RPMI7951 (cell line): Measurements from ENCODE around the gene PTGR3. TPM values are rescaled to one million over a fixed set of nuclear protein-coding genes. Genes with fewer than 3 reads are reported as not detected.
"Not testable (repeated sequence)": the region's sequence is repeated elsewhere in the genome, so short reads cannot be mapped to it uniquely, and the experiment has no call there.

Source experiments
- DNase-seq: peaks from one replicate; pipeline ENCODE4 v3.0.0-alpha.2; 2012; ENCODE audit warnings: low read depth
- total RNA-seq: library from RNA; depleted of rRNA; stranded (reverse); fragments of >200 nt; shearing (Covaris generic); gene quantifications from 2 replicates; pipeline ENCODE4 v1.2.3, GENCODE V29; 2014

PTGR3 gene
- total RNA-seq, 1 experiment from 2014 or later = 10.0 TPM

DNA sequence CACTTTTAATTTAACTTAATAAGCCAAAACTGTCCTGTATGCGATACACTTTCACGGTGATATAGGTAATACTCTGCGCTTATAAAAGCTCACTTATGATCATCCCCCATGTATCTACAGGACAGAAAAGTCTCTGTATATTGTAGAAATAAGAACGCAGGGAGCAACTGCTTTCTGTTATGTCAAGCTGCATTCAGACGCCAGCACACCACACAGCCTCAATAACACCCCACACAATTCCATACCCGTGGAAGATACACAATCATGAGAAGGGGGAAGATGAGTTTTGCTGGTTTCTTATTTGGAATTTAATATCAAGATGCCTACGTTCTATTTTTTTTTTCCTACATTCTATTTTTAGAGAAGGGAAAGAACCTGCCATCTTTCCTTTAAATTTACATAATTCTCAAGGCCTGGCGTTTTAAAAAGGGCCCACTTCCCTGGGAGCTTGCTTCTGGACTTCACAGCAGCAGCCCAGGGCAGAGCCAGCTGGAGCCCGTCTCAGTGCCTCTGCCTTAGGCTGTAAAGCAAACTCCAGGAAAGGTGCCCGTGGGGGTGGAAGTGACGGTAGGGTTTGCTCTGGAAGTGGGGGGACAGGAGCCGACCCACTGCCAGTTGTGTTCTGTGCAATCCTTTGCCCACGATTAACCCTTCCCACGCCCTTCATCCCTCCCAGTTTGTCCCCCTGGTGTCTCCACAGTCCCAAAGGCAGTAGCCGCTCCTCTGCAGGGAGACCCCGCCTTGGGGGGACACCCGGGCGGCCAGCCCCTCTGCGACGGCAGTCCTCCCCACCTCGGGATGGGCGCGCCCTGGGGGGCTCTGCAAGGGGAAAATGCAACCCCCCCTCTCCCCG, 5.3 kb downstream of the PTGR3 start:
- no peak for DNase-seq

DNA sequence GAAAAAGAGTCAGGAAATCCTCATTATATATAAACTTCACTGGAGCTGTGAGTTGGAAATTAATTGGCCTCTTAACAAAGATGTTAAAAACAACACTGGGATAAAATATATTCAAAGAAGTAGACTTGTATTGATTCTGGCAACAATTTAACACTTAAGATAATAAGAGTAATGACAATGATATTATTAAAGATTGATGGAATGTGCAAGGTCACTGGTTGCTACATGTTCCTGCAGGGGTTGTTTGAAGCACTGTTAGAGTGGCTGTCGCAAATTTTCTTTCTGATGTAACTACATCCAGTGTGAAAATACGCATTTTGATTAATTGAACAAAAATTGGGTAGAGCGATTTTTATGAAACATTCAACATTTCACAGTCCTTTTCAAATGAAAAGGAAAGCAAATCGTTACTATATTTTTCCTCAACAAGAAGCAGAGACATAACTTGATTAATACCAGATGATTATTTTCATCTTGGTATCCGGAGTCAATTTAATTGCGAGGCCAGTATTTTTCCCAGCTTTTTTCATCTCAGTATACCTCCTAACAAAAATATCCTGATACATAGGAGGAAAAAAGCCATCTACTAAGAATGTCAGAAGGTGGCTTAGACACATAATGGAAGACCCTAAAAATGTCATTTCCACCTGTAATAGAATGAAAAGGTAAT, 6.1 kb downstream of the PTGR3 start:
- DNase-seq = no peak

DNA sequence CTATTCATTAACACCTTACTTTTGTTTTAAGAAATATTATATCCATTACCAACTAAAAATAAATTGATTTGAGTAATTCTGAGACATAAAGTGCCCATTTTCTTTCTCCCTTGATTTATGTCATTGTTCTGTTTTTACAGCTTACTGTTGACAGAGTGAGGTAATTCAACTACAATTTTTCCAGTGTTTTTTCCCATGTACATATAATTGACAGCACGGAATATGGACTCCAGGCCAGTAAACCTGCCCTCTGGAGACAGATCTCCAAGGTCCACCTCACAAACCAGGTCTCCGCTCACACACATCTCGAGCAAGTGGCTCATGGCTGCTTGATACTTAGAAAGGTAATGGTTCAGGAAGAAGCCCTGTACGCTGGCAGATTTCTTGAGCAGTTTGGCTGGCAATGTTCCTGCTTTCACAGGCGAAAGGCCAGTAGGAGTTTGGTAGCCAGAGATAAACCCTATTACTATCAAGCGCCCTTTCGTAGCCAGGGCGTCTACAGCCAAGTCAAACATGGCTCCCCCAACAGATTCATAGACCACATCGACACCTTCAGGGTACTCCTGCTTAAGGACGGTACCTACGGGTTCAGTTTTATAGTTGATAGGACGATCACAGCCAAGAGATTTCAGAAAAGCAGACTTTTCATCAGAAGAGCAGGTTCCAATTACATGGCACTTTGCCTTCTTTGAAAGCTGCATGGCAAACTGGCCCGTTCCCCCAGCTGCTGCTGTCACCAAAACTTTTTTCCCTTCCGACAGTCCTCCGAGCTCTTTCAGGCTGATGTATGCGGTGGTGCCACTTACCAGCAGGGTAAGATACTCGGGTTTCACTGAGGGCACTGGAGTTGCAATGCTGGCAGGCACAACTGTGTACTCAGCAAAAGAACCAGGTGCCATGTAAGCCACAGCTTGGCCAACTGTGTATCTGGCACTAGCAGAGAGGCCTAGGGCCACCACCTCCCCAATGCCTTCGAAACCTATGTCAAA, 7.4 kb downstream of the PTGR3 start:
- no peak for DNase-seq

DNA sequence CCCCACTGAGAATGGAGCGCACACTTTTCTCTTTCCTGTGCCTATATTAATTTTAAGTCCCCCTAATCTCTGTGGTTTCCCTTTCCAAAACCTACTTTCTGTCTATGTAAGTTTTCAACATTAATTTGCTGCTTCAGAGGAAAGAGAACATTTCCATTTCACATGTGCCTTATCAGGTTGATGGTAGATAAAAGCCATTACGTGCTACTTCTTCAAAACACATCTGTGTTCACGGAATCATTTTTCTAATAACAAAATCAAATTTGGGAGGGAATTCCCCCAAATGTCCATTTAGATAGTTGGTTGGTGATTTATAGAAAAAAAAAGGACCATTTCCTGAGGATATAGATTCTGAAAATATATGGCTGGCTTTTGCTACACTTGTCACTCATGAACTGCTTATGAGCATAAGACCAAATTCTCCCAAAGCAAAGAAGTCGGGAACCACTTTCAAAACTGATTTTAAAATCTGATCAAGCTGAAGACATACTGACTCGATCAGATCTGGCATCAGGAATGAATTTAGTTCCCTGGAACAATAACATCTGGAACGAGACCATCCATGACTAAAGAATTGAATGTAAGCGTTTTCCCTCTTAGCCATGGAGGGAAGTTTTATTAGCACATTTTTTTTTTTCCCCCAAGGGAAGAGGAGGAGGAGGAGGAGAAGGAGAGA, 8.2 kb downstream of the PTGR3 start:
- no peak for DNase-seq

DNA sequence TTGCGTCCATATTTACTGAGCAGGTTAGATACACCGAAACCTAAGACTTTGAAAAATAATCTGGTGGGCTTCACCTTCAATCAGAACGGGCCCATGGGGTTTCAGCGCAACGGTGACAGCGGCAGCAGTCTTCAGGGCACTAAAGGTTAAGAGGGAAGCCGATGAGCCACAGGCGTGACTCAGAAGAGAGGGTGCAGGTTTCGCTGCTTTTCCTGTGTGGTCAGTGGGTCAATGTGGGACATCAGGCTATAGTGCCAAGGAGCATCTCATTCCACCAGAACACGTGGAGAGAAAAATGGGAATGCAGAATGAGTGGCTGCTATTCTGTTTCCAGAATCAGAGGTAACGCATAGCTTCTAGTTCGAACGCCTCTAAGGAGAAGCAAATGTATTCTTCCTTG, 8.9 kb downstream of the PTGR3 start:
- DNase-seq = no peak

DNA sequence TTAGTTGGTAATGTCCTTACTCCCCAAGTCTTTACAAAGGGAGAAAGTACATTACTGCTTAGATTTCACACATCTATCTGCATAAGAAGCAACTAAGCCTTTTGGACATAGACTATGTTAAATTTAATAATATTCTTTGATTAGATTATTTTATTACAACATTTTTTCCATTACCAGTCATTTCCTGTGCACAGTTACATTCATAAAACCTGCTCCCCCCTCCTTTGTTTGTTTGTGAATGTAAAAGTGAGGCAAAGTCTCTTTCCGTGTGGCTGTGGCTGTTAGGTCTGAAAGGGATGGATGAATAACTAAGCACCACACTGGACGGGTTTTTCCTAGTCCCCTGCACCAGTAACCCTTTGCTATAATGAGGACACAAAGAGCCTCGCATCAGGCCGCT, 9.6 kb downstream of the PTGR3 start:
- DNase-seq = no peak

DNA sequence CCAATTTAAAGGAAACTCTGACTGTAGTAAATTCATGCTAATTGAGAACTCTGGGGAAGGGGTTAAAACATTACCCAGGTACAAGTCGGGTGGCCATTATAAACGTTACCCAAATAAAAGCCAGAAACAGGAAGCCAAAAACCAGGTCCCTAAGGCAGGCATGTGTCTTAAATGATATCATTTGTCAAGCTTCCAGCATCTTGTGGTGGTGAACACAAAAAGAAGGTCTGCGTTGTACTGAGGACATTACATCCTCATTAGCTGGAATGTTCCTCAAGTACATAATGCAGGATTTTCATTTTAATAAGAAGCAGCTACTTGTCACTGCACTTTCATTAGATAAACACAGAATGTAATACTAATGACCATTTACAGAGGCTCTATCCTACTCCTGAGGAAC, 10.9 kb downstream of the PTGR3 start:
- no peak for DNase-seq

DNA sequence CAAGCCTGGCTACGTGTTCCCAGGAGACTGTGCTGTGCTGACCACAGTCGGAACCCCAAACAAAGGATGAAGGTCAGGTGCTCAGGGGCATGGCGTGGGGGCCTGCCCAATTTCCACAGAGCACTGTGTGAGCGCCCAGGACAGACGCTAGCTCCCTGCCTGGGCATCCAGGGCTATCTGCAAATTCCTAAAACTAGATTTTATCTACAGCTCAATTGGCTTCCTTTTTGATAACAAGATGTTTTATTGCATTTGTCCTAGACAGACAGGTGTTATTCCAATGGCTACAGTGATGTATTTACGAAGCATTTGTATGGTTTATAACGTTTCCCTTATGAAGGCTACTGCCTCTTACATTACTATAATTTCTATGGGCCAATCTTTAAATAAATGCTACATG, 16.0 kb downstream of the PTGR3 start:
- no peak for DNase-seq

DNA sequence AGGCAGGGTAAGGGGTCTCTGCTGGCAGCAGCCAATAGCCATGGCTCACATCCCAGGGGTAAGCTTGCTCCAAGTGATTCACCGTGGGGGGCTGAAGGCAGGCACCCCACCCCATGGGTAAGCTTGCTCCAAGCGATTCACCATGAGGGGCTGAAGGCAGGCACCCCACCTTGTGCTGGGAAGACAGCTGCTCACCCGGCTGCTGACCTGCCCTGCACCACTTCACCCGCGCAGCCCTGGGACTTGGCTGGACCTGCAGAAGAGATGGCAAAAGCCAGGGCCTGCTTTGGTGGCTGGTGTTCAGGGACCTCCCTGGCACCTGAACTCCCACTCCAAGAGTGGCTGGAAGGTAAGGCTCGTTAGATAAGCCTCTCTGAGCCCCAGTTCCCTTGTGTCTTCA, 19.2 kb downstream of the PTGR3 start:
- DNase-seq = no peak

DNA sequence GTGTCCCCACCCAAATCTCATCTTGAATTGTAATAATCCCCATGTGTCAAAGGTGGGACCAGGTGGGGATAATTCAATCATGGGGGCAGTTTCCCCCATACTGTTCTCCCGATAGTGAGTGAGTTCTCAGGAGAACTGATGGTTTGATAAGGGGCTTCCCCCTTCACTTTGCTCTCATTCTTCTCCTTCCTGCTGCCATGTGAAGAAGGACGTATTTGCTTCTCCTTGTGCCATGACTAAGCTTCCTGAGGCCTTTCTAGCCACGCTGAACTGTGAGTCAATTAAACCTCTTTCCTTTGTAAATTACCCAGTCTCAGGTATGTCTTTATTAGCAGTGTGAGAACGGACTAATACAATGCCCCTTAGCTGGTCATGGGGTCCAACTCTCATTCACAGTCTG, 21.2 kb downstream of the PTGR3 start:
- DNase-seq = not testable (repeated sequence)

DNA sequence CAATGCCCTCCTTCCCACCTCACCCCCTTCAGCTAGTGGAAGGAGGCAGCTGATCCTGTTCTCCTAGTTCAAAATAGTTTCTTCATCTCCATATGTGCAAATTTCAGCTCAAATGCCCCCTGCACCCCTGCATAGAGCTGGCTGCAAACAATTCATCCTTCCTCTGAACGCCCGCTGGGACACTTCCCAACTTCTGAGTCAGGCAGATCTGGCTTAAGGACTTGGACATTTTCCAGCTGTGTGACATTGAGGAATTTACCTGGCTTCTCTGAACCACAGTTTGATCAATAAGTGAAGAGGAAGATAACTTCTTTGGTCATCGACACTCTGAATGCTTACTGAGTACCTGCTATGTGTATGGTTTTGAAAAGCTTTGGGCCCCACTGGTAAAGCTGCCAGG, 23.5 kb downstream of the PTGR3 start:
- no peak for DNase-seq

DNA sequence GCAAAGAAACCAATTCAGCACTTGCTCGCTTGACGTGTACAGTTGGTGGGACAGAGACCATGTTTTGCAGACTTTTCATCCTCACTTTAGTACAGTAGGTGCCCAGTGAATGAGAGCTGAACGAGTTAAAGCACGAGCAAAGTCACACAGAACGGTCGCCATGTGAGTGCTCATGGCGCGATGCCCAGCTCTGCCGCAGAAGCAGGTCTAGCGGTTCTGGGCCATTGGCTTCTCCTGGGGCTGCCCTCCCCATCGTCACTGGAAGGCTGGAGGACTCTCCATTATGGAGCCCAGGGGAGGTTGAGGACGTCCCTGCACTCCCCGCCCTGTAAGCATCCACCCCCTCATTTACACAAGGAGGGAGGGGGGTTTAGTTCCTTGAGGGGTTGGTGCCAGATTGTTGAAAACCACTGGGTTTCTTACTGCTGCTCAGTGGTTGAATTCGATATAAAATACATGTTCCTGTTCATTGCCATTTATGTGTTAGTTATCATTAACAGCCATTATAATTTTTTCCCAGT, 24.9 kb downstream of the PTGR3 start:
- no peak for DNase-seq

DNA sequence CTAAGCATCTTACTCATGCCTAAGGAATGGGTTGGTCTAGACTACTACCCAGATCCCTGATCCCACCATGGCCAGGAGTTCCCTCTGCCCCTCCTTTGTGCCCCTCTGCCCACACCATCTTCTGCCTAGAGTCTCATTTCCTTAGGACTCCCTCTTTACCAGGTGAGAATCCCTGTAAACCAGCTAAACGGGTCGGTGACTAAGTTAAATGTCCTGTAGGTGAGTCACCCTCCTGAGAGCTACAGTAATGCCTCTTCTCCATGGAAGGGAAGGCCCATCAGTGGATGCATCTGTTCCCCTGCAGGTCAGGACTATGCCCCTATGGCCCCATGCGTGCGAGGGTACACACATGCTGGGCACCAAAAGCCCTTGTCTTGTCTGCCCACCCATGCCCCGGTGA, 25.4 kb downstream of the PTGR3 start:
- no peak for DNase-seq

DNA sequence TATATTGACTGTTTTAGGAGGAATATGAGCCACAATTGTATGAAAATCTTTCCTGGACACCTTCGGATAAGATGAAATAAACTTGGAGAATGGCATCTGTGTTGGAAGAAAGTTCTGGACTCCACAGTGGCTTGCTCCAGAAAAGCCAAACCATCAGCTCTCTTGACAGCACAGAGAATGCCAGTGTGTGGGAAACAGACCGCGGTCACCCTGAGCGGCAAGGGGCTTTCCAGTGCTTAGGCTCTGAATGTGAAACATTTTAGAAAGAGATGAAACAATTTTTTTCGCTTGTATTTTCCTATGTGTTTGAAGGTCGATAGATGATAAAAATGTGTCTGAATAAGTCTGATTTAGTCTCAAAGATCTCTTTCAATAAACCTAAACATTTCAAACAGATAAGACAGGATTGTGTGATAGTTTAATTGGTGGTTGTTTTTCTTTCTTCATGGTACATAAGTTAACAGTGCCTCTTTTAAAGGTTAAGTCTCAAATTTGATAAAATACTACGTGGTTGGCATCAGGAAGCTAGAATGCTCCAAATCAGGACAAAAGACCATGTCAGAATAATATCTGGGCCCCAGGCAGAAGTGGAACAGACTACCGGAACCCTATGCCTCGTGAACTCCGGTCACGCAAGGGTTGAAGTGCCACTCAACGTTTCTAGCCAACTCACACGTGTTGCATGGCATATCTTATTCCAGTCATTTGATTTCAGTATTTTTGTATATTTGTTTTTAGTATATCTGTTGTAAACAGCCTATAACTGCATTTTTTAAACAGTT, 28.9 kb downstream of the PTGR3 start:
- DNase-seq = no peak

DNA sequence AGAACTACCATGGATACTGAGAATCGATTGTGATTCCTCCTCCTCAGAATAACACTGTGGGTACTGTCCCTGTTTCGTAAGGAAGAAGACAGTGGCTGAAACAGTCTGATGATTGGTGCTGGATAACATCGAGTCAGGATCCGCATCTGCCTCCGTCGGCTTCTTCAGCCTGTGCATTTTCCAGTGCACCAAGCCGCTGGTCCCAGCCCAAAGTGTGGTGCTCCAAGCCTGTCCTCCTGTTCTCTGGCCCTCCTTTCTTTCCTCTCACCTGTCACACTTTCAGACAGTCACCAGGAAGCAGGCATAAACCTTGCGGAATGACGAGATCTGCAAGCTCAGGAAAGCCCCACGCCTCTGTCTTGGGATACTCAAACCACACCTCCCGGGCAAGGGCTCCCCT, 30.6 kb downstream of the PTGR3 start:
- DNase-seq = no peak

DNA sequence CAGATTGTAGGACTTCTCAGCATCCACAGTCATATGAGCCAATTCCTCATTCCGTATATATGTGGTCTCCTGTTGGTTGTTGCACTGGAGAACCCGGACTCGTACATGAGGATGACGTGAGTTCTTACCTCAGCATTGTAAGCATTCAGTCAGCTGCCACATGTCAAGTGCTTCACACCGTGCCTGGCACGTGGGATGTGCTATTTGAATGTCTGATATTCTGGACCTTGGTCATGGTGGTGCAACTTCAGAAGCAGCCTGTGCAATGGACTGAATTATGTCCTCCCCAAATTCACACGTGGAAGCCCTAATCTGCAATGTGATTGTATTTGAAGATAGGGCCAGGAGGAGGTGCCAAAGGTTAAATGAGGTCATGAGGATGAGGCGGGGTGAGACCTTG, 32.1 kb downstream of the PTGR3 start:
- DNase-seq = no peak

DNA sequence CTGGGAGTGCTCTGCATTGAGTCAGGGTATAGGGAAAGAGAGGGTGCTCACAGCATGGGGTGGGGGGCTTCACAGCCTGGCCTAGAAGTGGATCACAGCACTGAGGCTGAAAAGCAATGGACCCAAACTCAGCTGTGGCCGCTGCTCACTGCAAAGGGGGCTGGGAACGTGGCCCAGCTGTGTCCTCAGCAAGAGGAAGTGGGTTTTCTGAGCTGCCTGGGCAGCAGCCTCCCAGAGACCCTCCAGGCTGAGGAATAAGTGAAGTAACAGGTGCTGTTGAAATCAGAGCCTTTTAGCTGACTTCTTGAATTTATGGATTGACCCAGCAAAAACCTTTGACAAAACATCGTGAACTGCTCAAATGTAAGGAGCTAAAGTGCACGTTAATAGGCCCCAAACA, 35.2 kb downstream of the PTGR3 start:
- no peak for DNase-seq

DNA sequence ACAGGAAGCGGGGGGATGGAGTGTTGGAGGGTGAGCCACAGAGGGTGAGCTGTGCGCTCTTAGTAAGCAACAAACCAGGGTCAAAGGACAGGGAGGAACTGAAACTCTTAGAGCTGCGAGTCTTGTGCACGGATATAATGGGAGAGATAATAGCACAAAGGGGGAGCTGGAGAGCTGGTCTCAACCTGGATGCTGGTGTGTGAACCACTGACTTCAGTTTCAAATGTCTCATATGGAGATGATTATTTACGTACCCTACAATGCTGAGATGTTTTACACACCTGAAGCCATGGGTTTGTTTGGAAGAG, 35.9 kb downstream of the PTGR3 start:
- no peak for DNase-seq

DNA sequence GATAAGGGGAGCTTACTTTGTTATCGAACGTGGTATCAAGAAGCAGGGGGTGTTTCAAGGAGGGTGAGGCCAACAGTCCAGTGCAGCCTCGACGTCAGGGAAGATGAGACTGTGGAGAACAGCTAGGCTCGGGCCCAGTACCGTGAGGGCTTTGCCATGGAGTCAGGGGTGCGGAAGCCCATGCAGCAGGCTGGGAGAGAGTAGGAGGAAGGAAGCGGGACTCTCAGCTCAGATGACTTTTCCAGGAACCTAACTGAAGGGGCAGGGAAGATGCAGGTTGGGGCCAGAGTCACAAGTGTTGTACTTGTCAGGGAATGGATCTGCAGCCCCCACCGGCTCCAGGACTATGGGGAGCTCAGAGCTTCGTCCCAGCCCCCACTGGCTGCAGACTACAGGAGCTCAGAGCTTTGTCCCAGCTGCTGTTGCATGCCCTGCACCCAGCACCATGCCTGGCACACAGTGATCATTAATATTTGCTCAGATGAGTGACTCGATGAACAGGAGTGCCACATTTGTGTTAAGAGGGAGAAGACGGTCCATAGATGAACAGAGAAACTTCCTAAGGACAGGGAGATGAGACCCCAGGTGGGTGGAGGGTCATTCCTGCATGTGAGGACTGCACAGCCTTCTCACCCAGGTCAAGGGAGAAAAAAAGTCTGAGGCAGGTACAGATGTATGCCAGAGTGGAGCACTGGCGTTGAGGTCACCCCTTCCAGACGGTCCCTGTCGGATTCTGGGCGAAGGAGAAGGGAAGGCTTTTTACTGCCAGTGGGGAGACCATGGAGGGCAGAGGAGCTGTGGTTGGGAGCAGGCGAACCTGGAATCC, 36.4 kb downstream of the PTGR3 start:
- no peak for DNase-seq

DNA sequence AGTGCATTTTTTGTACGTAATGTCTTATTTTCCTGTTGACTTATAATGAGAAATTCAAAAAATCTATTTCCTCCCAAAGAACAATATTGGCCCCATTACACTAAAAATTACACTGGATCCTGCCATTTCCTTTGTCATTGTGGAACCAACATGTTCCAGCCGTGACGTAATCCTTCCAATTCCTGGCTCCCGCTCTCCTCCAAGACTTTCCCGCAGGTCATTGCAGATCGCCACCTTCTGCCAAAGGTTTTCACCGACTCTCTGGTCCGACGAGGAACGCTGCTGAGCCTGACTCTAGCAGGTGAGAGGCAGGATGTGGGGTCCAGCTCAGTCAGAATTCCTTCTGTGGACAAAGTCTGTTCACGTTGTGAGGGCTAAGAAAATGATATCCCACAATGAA, 38.0 kb downstream of the PTGR3 start:
- no peak for DNase-seq
